Upper lobe of left lung (tissue), 4 donors: Measurements from ENCODE around the gene IKZF5.

Source experiments
- POLR2A ChIP-seq, 4 donors: fragments of 450-650 bp; IDR thresholded peaks; one replicate each; pipeline ENCODE4 v1.5.1; 2016 to 2017; ENCODE audit warnings: antibody characterized with exemption in 4 of 4, mild to moderate bottlenecking in 2 of 4
- POLR2AphosphoS5 ChIP-seq, 2 donors: sonication (generic); formaldehyde crosslinking; IDR thresholded peaks; one replicate each; pipeline ENCODE4 v1.5.1; 2017; ENCODE audit warnings: antibody characterized with exemption in 2 of 2
- TF ChIP-seq, protein P1 (sequence below), 6 experiments: fragments of 450-650 bp in 4 of 6; fragments of 200-600 bp in 2 of 6; sonication (generic) in 2 of 6; IDR thresholded peaks; one replicate each; pipeline ENCODE4 v1.5.1; 2016 to 2019; ENCODE audit warnings: antibody characterized with exemption in 6 of 6

DNA sequence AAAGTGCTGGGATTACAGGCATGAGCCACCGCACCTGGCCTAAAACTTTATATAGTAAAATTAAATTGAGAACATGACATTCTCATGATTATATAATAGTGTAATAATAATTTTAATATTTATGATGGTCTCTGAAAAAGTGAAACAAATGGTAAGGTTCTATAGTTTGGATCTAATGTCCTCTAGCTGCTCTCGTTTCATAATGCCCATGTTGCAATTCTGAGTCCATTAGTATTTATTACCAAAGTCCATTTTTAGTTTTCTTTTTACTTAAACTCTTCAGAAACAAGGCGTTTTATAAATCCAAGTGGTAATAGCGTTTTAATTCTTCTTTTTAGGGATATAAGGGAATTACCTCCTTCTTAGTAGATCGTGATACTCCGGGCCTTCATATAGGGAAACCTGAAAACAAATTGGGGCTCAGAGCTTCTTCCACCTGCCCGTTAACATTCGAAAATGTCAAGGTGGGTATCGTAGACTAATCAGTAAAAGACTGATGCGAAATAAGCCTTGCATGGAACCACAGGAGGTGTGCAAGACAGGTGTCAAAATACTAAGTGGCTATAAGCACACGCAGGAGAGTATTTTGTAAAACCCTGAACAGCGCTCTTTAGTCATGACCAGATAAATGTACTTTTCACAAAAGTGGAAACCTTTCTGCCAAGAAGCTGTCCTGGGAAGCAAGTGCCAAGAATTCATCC, 34.3 kb upstream of the IKZF5 start:
- TF ChIP-seq POLR2A (IDR thresholded peaks at IDR 0.05): no peak
- TF ChIP-seq, protein P1, sequence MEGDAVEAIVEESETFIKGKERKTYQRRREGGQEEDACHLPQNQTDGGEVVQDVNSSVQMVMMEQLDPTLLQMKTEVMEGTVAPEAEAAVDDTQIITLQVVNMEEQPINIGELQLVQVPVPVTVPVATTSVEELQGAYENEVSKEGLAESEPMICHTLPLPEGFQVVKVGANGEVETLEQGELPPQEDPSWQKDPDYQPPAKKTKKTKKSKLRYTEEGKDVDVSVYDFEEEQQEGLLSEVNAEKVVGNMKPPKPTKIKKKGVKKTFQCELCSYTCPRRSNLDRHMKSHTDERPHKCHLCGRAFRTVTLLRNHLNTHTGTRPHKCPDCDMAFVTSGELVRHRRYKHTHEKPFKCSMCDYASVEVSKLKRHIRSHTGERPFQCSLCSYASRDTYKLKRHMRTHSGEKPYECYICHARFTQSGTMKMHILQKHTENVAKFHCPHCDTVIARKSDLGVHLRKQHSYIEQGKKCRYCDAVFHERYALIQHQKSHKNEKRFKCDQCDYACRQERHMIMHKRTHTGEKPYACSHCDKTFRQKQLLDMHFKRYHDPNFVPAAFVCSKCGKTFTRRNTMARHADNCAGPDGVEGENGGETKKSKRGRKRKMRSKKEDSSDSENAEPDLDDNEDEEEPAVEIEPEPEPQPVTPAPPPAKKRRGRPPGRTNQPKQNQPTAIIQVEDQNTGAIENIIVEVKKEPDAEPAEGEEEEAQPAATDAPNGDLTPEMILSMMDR (IDR thresholded peaks at IDR 0.05): no peak
- no peak for TF ChIP-seq POLR2AphosphoS5 (IDR thresholded peaks at IDR 0.05)
